HG02571 (cell line): Measurements from ENCODE around the gene PROX2.

Source experiments
- ATAC-seq: cut with Tn5 transposase; IDR thresholded peaks from one replicate; pipeline ENCODE4 v1.9.1; 2021; ENCODE audit warnings: mild to moderate bottlenecking, moderate library complexity; ENCODE audit not compliant: unreplicated experiment

PROX2 gene

GRCh38 chr14:74909501-74909900 is 33.6 kb upstream of the PROX2 start:
- ATAC-seq, result no peak

GRCh38 chr14:74908861-74909341 is 33.0 kb upstream of the PROX2 start:
- no peak for ATAC-seq

- ATAC-seq, result no peak
These were observed 31.8 kb upstream of the PROX2 start for GRCh38 chr14:74907744-74908143.

- ATAC-seq, result no peak
These were observed 31.1 kb upstream of the PROX2 start for GRCh38 chr14:74906925-74907521.

GRCh38 chr14:74905595-74906142 is 29.7 kb upstream of the PROX2 start:
- no peak for ATAC-seq

GRCh38 chr14:74904635-74905503 is 28.9 kb upstream of the PROX2 start:
- no peak for ATAC-seq

GRCh38 chr14:74902941-74903705 is 27.2 kb upstream of the PROX2 start:
- no peak for ATAC-seq

GRCh38 chr14:74898694-74899093 is 22.7 kb upstream of the PROX2 start:
- ATAC-seq, result no peak

- no peak for ATAC-seq
These were observed 22.1 kb upstream of the PROX2 start for GRCh38 chr14:74898083-74898482.

GRCh38 chr14:74897642-74898041 is 21.7 kb upstream of the PROX2 start:
- no peak for ATAC-seq

- ATAC-seq, result no peak
These were observed 20.5 kb upstream of the PROX2 start for GRCh38 chr14:74896400-74896799.

GRCh38 chr14:74893614-74894091 is 17.7 kb upstream of the PROX2 start:
- no peak for ATAC-seq

- no peak for ATAC-seq
These were observed 16.8 kb upstream of the PROX2 start for GRCh38 chr14:74892745-74893144.

GRCh38 chr14:74891870-74892269 is 15.9 kb upstream of the PROX2 start:
- no peak for ATAC-seq

- ATAC-seq, result no peak
These were observed 14.3 kb upstream of the PROX2 start for GRCh38 chr14:74890262-74890661.

GRCh38 chr14:74888164-74889158 is 12.5 kb upstream of the PROX2 start:
- no peak for ATAC-seq

- no peak for ATAC-seq
These were observed 10.1 kb upstream of the PROX2 start for GRCh38 chr14:74886001-74886400.

- ATAC-seq, result peak; percentile 32
These were observed 6.4 kb upstream of the PROX2 start for GRCh38 chr14:74882103-74882920.
